GM12864 (cell line): ENCODE results near the gene VAV3.
"Not testable (repeated sequence)": the region's sequence is repeated elsewhere in the genome, so short reads cannot be mapped to it uniquely, and the experiment has no call there.

ENCODE experiments used
- DNase-seq: peaks from one replicate; pipeline ENCODE4 v3.0.0-alpha.2; 2011; ENCODE audit warnings: low read depth
- H3K4me3 ChIP-seq: 2 replicates; pipeline ENCODE4 v1.5.1; 2011; ENCODE audit warnings: mild to moderate bottlenecking, low read depth, low read length, control low read depth
- TF ChIP-seq, protein P1 (sequence below): IDR thresholded peaks from 2 replicates; pipeline ENCODE4 v1.5.1; 2011; ENCODE audit warnings: low read depth, mild to moderate bottlenecking, moderate library complexity, low read length, control low read depth, inconsistent platforms; ENCODE audit errors: missing control alignments

The VAV3 gene

DNA sequence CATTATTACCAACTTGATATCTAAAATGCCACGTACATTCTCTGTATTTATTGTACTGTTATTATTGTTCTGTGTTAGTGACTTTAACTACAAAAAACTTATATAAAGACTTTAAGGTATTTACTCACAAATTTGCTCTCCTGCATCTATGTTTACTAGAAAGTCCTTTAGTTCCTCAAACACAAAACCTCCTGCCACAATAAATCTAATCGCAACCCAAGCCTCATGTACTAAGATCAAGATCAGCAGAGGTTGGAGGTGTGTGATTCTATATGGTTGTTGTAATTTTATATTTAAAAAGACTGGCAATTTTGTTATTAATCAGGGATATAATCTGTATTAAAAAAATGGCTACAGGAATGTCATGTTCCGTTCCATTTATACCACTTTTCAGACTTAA lies 68.6 kb downstream of the VAV3 start:
- TF ChIP-seq, protein P1, sequence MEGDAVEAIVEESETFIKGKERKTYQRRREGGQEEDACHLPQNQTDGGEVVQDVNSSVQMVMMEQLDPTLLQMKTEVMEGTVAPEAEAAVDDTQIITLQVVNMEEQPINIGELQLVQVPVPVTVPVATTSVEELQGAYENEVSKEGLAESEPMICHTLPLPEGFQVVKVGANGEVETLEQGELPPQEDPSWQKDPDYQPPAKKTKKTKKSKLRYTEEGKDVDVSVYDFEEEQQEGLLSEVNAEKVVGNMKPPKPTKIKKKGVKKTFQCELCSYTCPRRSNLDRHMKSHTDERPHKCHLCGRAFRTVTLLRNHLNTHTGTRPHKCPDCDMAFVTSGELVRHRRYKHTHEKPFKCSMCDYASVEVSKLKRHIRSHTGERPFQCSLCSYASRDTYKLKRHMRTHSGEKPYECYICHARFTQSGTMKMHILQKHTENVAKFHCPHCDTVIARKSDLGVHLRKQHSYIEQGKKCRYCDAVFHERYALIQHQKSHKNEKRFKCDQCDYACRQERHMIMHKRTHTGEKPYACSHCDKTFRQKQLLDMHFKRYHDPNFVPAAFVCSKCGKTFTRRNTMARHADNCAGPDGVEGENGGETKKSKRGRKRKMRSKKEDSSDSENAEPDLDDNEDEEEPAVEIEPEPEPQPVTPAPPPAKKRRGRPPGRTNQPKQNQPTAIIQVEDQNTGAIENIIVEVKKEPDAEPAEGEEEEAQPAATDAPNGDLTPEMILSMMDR = no peak
- H3K4me3 ChIP-seq = no peak overlapping the region
- no peak for DNase-seq

DNA sequence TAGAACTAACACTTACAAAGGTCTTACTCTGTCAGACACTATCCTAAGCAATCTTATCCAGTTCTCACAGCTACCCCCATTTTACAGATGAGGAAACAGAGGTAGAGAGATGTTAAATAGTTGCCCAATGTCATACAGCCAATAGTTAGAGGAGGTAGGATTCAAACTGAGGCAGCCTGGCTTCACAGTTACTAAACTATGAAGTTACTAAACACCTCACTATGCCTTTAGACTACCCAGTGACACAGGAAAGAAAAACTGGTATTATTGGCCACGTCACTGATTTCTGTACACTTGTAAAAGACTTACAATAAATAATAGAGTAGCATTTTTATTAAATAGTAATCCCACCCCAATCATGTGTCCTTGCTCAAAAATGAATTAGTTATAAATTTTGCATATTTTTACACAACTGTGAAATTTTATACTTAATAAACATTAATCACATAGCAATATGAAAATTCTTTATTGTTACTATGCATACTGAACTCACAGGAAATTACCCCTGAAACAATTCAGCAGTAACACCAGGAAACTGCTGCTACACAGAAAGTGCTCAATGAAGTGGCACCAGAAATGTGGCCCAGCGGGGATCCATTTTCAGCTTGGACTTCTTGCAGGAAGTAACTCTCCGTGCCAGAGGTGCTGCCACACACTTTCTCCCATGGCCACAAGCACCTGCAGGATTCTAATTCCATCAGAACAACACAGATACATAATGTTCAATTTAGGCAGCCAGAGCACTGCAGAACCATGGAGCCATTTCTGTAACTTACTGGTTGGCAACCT lies 69.4 kb downstream of the VAV3 start:
- DNase-seq = no peak
- TF ChIP-seq, protein P1 = no peak
- no peak overlapping the region for H3K4me3 ChIP-seq

DNA sequence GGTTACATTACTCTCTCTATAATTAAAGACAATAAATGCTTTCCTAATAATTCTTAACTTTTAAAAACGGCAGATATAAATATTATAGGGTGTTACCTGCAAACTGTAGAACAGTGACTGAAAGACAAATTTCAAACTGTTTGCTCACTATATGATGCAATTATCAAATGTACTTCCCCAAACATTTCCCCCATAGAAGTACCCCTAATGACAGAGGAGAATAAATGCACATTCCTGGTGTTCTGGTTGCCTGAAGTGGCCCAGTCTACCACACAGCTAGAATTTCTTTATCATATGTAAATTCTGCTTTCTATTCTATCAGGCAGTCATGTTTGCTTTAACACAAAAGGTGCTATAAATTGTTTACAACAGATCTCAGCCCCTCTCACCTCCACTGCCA lies 70.4 kb downstream of the VAV3 start:
- TF ChIP-seq, protein P1 = no peak
- no peak overlapping the region for H3K4me3 ChIP-seq
- DNase-seq = no peak

DNA sequence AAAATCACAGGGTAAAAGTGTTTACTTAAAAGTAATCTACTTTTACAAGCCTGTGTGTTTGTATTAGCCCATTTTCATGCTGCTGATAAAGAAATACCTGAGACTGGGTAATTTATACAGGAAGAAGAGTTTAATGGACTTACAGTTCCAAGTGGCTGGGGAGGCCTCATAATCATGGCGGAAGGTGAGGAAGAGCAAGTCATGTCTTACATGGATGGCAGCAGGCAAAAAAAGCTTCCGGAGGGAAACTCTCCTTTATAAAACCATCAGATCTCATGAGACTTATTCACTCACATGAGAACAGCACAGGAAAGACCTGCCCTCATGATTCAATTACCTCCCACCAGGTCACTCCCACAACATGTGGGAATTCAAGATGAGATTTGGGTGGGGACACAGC lies 71.6 kb downstream of the VAV3 start:
- not testable (repeated sequence) for H3K4me3 ChIP-seq, DNase-seq

DNA sequence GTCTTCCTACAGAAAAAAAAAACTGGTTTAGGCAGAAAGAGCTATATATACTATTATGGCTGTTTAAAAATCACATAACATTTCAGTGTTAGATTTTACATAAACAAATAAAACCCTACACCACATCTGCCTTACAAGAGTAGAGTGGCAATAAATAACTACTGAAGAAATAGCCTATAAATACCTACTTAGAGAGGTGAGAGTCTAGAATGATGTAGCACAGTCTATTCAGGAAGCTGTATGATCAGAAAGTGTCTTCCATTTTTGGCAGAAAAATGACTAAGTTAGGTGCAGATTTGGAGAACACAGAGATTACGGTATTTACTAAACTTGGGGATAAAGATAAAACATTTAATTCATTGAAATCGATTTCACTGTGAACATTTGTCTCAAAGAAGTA lies 75.5 kb downstream of the VAV3 start:
- TF ChIP-seq, protein P1 = no peak
- no peak overlapping the region for H3K4me3 ChIP-seq
- no peak for DNase-seq

DNA sequence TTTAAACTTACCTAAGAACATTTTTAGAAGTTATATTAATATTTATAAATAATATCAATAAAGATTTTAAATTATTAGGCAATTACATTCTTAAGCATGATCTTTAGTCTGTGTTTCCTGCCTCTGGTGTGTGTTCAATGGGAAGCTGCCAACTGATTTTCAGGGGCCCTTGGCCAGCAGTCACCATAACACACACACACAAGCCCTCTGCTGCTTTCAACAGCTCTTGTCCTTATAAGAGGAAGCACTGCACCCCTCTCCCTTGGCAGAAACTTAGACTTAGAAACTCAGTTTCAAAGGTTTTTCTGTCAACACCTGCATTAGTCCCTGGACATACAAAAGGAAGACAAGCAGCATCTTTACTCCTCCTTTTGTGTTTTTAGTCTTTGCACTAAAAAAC lies 81.4 kb downstream of the VAV3 start:
- TF ChIP-seq, protein P1 = no peak
- H3K4me3 ChIP-seq = no peak overlapping the region
- no peak for DNase-seq

DNA sequence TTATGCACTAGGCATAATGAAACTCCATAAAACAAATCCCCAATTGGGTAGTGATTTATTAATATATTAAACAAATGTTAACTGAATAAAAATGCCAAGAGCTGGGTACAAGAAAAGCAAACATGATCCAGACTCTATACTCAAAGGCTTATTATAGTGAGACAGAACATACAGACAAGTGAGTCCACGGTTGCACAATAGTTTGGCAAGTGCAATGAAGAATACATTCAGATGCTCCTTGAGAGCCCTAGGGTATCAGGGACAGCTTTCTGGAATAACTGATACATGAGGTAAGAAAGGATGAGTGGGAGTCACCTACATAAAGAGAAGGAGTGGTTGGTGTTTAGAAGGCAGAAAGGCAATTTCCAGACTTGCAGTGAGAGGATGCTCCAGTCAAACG lies 85.1 kb downstream of the VAV3 start:
- TF ChIP-seq, protein P1 = no peak
- H3K4me3 ChIP-seq = no peak overlapping the region

More for the DNA sequence above, 85.1 kb downstream of the VAV3 start:
- no peak for DNase-seq
